ENCODE results near the gene PPP1R7. TPM values are rescaled to one million over a fixed set of nuclear protein-coding genes. Genes with fewer than 3 reads are reported as not detected.
A peak's percentile ranks its signal among the peaks of the same experiment; 100 is the strongest.

The PPP1R7 gene
- total RNA-seq, 2 experiments from 2014 or later: 36.4 to 38.2 TPM

GRCh38 chr2:241225545-241225944, 75.3 kb downstream of the PPP1R7 start:
- Histone ChIP-seq H3K4me3 (ENCODE audit: low read length) (no peak overlapping the region), H3K36me3 (ENCODE audit: insufficient read depth, low read length) (peaks cover 32% of the 10 kb centered on the region), H3K27me3 (ENCODE audit: control insufficient read depth in 1 of 2, insufficient read depth in 2 of 2, low read length in 2 of 2) (no peaks in the 10 kb centered on the region), H3K4me1 (ENCODE audit: insufficient read depth, low read length) (peaks cover 3% of the 10 kb centered on the region), H3K27ac (ENCODE audit: low read depth in 1 of 2, low read length in 2 of 2) (no peak overlapping the region), H3K9me3 (ENCODE audit: control insufficient read depth in 1 of 2, insufficient read depth in 1 of 2, low read length in 2 of 2) (peaks cover 0 to 10% of the 10 kb centered on the region in 2 experiments)
- no peak overlapping the region for H3K27ac Mint-ChIP-seq
- DNase-seq (peak in 1 of 14 experiments; percentile 15), ATAC-seq (ENCODE audit: poor library complexity) (no peak)
- CTCF ChIA-PET: no interaction called here
- intact Hi-C loops (cut with DNase I, micrococcal nuclease): no loop called here
- no peak for TF ChIP-seq CTCF (IDR thresholded peaks at IDR 0.05)
- no peak overlapping the region for H3K4me3 Mint-ChIP-seq
- H3K27me3 Mint-ChIP-seq: no peaks in the 10 kb centered on the region
- H3K9me3 Mint-ChIP-seq: no peaks in the 10 kb centered on the region
- H3K36me3 Mint-ChIP-seq (ENCODE audit: low read depth): peaks cover 28% of the 10 kb centered on the region
- POLR2A ChIA-PET: interaction anchor here (1.0 kb wide), 1 partner anchor 9 kb away, joined by 3 read pairs; no protein-coding TSS in a partner anchor
- H3K4me1 Mint-ChIP-seq (ENCODE audit: low read depth): no peaks in the 10 kb centered on the region

- H3K27me3 Mint-ChIP-seq: no peaks in the 10 kb centered on the region
- no peak overlapping the region for H3K4me3 Mint-ChIP-seq
- DNase-seq: no peak
- TF ChIP-seq CTCF (IDR thresholded peaks at IDR 0.05): no peak
- CTCF ChIA-PET: no interaction called here
- Histone ChIP-seq H3K27me3 (ENCODE audit: control insufficient read depth in 1 of 2, insufficient read depth in 2 of 2, low read length in 2 of 2) (no peaks in the 10 kb centered on the region), H3K36me3 (ENCODE audit: insufficient read depth, low read length) (peaks cover 36% of the 10 kb centered on the region), H3K9me3 (ENCODE audit: control insufficient read depth in 1 of 2, insufficient read depth in 1 of 2, low read length in 2 of 2) (peaks cover 0 to 10% of the 10 kb centered on the region in 2 experiments), H3K4me1 (ENCODE audit: insufficient read depth, low read length) (peaks cover 3% of the 10 kb centered on the region), H3K27ac (ENCODE audit: low read depth in 1 of 2, low read length in 2 of 2) (no peak overlapping the region), H3K4me3 (ENCODE audit: low read length) (no peak overlapping the region)
- peaks cover 32% of the 10 kb centered on the region for H3K36me3 Mint-ChIP-seq (ENCODE audit: low read depth)
- no peak for ATAC-seq (ENCODE audit: poor library complexity)
- POLR2A ChIA-PET: interaction anchor here (1.0 kb wide), 1 partner anchor 9 kb away, joined by 3 read pairs; no protein-coding TSS in a partner anchor
- no peak overlapping the region for H3K27ac Mint-ChIP-seq
- intact Hi-C loops (cut with DNase I, micrococcal nuclease): no loop called here
- H3K9me3 Mint-ChIP-seq: no peaks in the 10 kb centered on the region
- H3K4me1 Mint-ChIP-seq (ENCODE audit: low read depth): no peaks in the 10 kb centered on the region
Measured at GRCh38 chr2:241225983-241226382, 75.7 kb downstream of the PPP1R7 start.

- H3K9me3 Mint-ChIP-seq: no peaks in the 10 kb centered on the region
- ChIA-PET CTCF (no interaction called here), POLR2A (no interaction called here)
- H3K27me3 Mint-ChIP-seq: no peaks in the 10 kb centered on the region
- intact Hi-C loops (cut with DNase I, micrococcal nuclease): no loop called here
- H3K27ac Mint-ChIP-seq: no peak overlapping the region
- no peak overlapping the region for H3K4me3 ChIP-seq (ENCODE audit: low read length)
- H3K4me1 Mint-ChIP-seq (ENCODE audit: low read depth): no peaks in the 10 kb centered on the region
- H3K27ac ChIP-seq (ENCODE audit: low read depth in 1 of 2, low read length in 2 of 2): no peak overlapping the region
- ATAC-seq (ENCODE audit: poor library complexity) (no peak), DNase-seq (no peak)
- H3K27me3 ChIP-seq (ENCODE audit: control insufficient read depth in 1 of 2, insufficient read depth in 2 of 2, low read length in 2 of 2): no peaks in the 10 kb centered on the region
- no peak overlapping the region for H3K4me3 Mint-ChIP-seq
- peaks cover 41% of the 10 kb centered on the region for H3K36me3 Mint-ChIP-seq (ENCODE audit: low read depth)
- H3K9me3 ChIP-seq (ENCODE audit: control insufficient read depth in 1 of 2, insufficient read depth in 1 of 2, low read length in 2 of 2): peaks cover 0 to 10% of the 10 kb centered on the region in 2 experiments
- TF ChIP-seq CTCF (IDR thresholded peaks at IDR 0.05): no peak
- peaks cover 3% of the 10 kb centered on the region for H3K4me1 ChIP-seq (ENCODE audit: insufficient read depth, low read length)
- peaks cover 41% of the 10 kb centered on the region for H3K36me3 ChIP-seq (ENCODE audit: insufficient read depth, low read length)
Measured at GRCh38 chr2:241226723-241227572, 76.7 kb downstream of the PPP1R7 start.

Measured in CD4-positive, alpha-beta T cell (primary cell).